SK-MEL-5 (cell line): Measurements from ENCODE around the gene CNGB1. TPM values are rescaled to one million over a fixed set of nuclear protein-coding genes. Genes with fewer than 3 reads are reported as not detected.
"Not testable (repeated sequence)": the region's sequence is repeated elsewhere in the genome, so short reads cannot be mapped to it uniquely, and the experiment has no call there.

Experiments used
- DNase-seq: peaks from one replicate; pipeline ENCODE4 v3.0.0-alpha.2; 2016; ENCODE audit warnings: low read depth, low spot score
- in situ Hi-C: cut with HindIII; loops from 2 replicates; pipeline ENCODE4 v1.10.0; 2016; ENCODE audit warnings: low sequenced_read_pairs, high pct_unique_total_duplicates, low pct_unique_long_range_greater_than_20kb
- total RNA-seq: library from RNA; depleted of rRNA; stranded (reverse); fragments of >200 nt; shearing (Covaris generic); gene quantifications from 2 replicates; pipeline ENCODE4 v1.2.3, GENCODE V29; 2014

Gene CNGB1
- total RNA-seq, 1 experiment from 2014 or later: not detected

- no peak for DNase-seq
- in situ Hi-C loops: no loop called here
Observed at GRCh38 chr16:57925310-57925709, 45.6 kb downstream of the CNGB1 start.

- in situ Hi-C loops: no loop called here
- no peak for DNase-seq
Observed at GRCh38 chr16:57924514-57924913, 46.4 kb downstream of the CNGB1 start.

- in situ Hi-C loops: no loop called here
- no peak for DNase-seq
Observed at GRCh38 chr16:57923841-57924240, 47.1 kb downstream of the CNGB1 start.

- in situ Hi-C loops: no loop called here
- DNase-seq: no peak
Observed at GRCh38 chr16:57923418-57923817, 47.5 kb downstream of the CNGB1 start.

- in situ Hi-C loops: no loop called here
- no peak for DNase-seq
Observed at GRCh38 chr16:57920880-57921229, 50.1 kb downstream of the CNGB1 start.

- no peak for DNase-seq
- in situ Hi-C loops: no loop called here
Observed at GRCh38 chr16:57920215-57920879, 50.6 kb downstream of the CNGB1 start.

GRCh38 chr16:57918994-57919393 lies 51.9 kb downstream of the CNGB1 start:
- no peak for DNase-seq
- in situ Hi-C loops: no loop called here

GRCh38 chr16:57918444-57918843 lies 52.5 kb downstream of the CNGB1 start:
- no peak for DNase-seq
- in situ Hi-C loops: no loop called here

- DNase-seq, in situ Hi-C loops: not testable (repeated sequence)
Observed at GRCh38 chr16:57917929-57918328, 53.0 kb downstream of the CNGB1 start.

- in situ Hi-C loops, DNase-seq: not testable (repeated sequence)
Observed at GRCh38 chr16:57917489-57917888, 53.4 kb downstream of the CNGB1 start.

- in situ Hi-C loops: no loop called here
Observed at GRCh38 chr16:57916735-57917438, 54.0 kb downstream of the CNGB1 start.

GRCh38 chr16:57915811-57916488 lies 55.0 kb downstream of the CNGB1 start:
- in situ Hi-C loops: no loop called here
- no peak for DNase-seq

More at GRCh38 chr16:57916735-57917438, 54.0 kb downstream of the CNGB1 start:
- DNase-seq: no peak

GRCh38 chr16:57915267-57915666 lies 55.7 kb downstream of the CNGB1 start:
- DNase-seq: no peak
- in situ Hi-C loops: no loop called here

- in situ Hi-C loops: no loop called here
- no peak for DNase-seq
Observed at GRCh38 chr16:57914244-57915173, 56.4 kb downstream of the CNGB1 start.

GRCh38 chr16:57912529-57913260 lies 58.2 kb downstream of the CNGB1 start:
- in situ Hi-C loops: no loop called here
- DNase-seq: no peak

- in situ Hi-C loops: no loop called here
- DNase-seq: no peak
Observed at GRCh38 chr16:57911743-57912142, 59.2 kb downstream of the CNGB1 start.

- no peak for DNase-seq
- in situ Hi-C loops: no loop called here
Observed at GRCh38 chr16:57910696-57911095, 60.2 kb downstream of the CNGB1 start.
